Breast epithelium (tissue), 4 donors: ENCODE data around the gene CAMLG. TPM values are rescaled to one million over a fixed set of nuclear protein-coding genes. Genes with fewer than 3 reads are reported as not detected.
A peak's percentile ranks its signal among the peaks of the same experiment; 100 is the strongest.

ENCODE experiments used
- DNase-seq, 2 donors: peaks; one replicate each; pipeline ENCODE4 v3.0.0-alpha.2; 2019; ENCODE audit warnings: low spot score in 2 of 2
- H3K27ac ChIP-seq, 2 donors: fragments of 200-600 bp; sonication (generic) in 1 of 2; one replicate each; pipeline ENCODE4 v1.5.1; 2016 to 2019; ENCODE audit warnings: mild to moderate bottlenecking in 1 of 2
- H3K27me3 ChIP-seq, 2 donors: fragments of 200-600 bp; sonication (generic) in 1 of 2; one replicate each; pipeline versions ENCODE4 v1.5.1 to v1.6.0; 2017 to 2019; ENCODE audit warnings: control low read depth in 1 of 2, mild to moderate bottlenecking in 1 of 2
- H3K36me3 ChIP-seq: fragments of 200-600 bp; one replicate; pipeline ENCODE4 v1.5.1; 2019
- H3K4me1 ChIP-seq, 2 donors: fragments of 200-600 bp; sonication (generic); one replicate each; pipeline ENCODE4 v1.5.1; 2016 to 2019; ENCODE audit warnings: control low read depth in 1 of 2
- H3K4me3 ChIP-seq, 3 donors: fragments of 200-600 bp; sonication (generic); 1 replicate in 2 of 3; 2 replicates in 1 of 3; pipeline ENCODE4 v1.5.1; 2016 to 2019; ENCODE audit warnings: mild to moderate bottlenecking in 3 of 3, moderate library complexity in 2 of 3
- H3K9me3 ChIP-seq, 2 donors: fragments of 200-600 bp; sonication (generic) in 1 of 2; one replicate each; pipeline ENCODE4 v1.5.1; 2016 to 2019; ENCODE audit warnings: control low read depth in 1 of 2
- POLR2A ChIP-seq: fragments of 450-650 bp; IDR thresholded peaks from one replicate; pipeline ENCODE4 v1.6.1; 2016; ENCODE audit warnings: antibody characterized with exemption, mild to moderate bottlenecking, moderate library complexity
- POLR2AphosphoS5 ChIP-seq, 3 donors: sonication (generic); formaldehyde crosslinking; IDR thresholded peaks; one replicate each; pipeline ENCODE4 v1.6.1; 2017; ENCODE audit warnings: antibody characterized with exemption in 3 of 3
- intact Hi-C: fragments of 100-400 bp; cut with DNase I; formaldehyde crosslinking; loops from one replicate; pipeline ENCODE4 v1.15.1; 2023; ENCODE audit warnings: low total_unique reads
- total RNA-seq, 3 donors: library from RNA; depleted of rRNA; stranded (reverse); fragments of >200 nt; gene quantifications; one replicate each; pipeline ENCODE4 v1.1.0, GENCODE V29; 2016
- TF ChIP-seq, protein P1 (sequence below), 3 donors: fragments of 450-650 bp; IDR thresholded peaks; one replicate each; pipeline ENCODE4 v1.5.1; 2016 to 2017; ENCODE audit warnings: antibody characterized with exemption in 3 of 3, mild to moderate bottlenecking in 3 of 3, moderate library complexity in 3 of 3

Gene CAMLG
- total RNA-seq, 3 donors from 2014 or later, result 41.4 to 57.4 (median 53.4) TPM

DNA sequence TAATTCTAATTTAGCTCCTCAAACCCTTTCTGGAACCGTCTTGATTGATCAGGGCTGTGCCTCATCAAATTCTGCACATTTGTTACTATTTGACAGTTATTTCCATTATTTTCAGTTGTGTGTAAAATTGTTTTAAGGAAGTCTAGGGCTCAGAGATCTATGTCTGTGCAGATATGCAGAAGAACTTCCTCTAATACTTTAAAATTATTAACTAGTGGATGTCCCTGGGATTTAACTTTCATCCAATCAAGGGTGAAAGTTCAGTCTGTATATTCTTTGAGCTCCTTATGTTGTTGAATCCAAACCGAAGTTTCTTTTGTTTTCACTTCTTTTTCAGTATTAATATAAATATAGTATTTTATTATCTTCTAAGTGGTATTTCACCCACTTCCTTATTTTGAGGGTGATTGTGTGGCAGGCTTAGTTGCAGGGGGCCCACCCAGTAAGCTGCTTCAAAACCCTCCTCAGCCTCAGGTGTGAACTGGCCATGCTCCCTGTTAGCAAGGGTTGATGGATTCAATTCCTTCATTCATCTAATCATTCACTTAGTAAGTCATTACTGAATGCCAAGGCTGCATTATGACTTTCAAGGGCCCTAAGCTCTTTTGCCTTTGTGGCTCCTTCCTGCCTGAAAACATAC is 2.1 kb upstream of the CAMLG start:
- no peak for DNase-seq
- Histone ChIP-seq H3K27ac (no peak overlapping the region), H3K4me3 (no peak overlapping the region), H3K9me3 (no peaks in the 10 kb centered on the region), H3K36me3 (no peaks in the 10 kb centered on the region), H3K4me1 (peaks cover 4 to 7% of the 10 kb centered on the region in 2 donors), H3K27me3 (no peaks in the 10 kb centered on the region)
- no peak for TF ChIP-seq POLR2AphosphoS5 (IDR thresholded peaks at IDR 0.05)
- TF ChIP-seq, protein P1, sequence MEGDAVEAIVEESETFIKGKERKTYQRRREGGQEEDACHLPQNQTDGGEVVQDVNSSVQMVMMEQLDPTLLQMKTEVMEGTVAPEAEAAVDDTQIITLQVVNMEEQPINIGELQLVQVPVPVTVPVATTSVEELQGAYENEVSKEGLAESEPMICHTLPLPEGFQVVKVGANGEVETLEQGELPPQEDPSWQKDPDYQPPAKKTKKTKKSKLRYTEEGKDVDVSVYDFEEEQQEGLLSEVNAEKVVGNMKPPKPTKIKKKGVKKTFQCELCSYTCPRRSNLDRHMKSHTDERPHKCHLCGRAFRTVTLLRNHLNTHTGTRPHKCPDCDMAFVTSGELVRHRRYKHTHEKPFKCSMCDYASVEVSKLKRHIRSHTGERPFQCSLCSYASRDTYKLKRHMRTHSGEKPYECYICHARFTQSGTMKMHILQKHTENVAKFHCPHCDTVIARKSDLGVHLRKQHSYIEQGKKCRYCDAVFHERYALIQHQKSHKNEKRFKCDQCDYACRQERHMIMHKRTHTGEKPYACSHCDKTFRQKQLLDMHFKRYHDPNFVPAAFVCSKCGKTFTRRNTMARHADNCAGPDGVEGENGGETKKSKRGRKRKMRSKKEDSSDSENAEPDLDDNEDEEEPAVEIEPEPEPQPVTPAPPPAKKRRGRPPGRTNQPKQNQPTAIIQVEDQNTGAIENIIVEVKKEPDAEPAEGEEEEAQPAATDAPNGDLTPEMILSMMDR (IDR thresholded peaks at IDR 0.05), result no peak
- no peak for TF ChIP-seq POLR2A
- intact Hi-C loops, result no loop called here

DNA sequence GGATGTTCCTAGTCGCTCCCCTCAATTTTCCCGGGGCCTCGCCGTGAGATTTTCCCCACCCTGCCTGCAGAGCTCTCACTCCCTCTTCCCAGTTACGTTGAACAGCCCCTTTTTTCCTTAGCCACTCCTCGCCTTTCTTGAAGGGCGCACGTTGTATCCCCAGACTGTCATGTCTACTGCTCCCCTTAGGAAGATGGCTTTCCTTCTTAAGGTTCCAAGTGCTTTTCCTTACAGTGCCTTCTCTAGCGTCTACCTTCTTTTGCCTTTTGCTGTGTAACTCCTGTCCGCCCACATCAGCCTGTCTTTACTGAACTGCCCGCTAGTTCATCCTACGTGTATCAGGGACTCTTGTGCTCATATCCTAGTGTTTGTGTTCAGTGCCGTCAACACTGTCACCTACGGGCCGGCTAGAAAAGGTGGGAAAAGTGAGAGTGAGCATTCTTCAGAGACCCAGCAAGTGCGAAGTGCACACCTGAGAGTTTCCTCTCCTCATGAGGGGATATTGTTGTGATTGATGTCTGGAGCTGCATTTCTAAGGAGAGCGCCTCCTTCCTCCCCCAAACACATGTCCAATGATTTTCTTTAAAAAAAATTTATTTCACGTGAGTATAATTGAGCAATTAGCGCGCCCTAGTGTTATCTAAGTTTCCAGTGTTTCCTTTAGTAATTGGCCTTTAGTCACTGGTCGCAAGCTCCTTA is 764 bp downstream of the CAMLG start:
- no peak for TF ChIP-seq POLR2A
- TF ChIP-seq POLR2AphosphoS5 (IDR thresholded peaks at IDR 0.05), result no peak
- TF ChIP-seq, protein P1 (IDR thresholded peaks at IDR 0.05), result peak in 1 of 3 donors; percentile 39
- intact Hi-C loops, result no loop called here
- peak in 1 of 2 donors; percentile 28 for DNase-seq
- Histone ChIP-seq H3K36me3 (no peaks in the 10 kb centered on the region), H3K9me3 (no peaks in the 10 kb centered on the region), H3K27ac (peak overlapping the region; percentile 96 to 98), H3K27me3 (no peaks in the 10 kb centered on the region), H3K4me1 (peaks cover 4 to 7% of the 10 kb centered on the region in 2 donors), H3K4me3 (peak overlapping the region; percentile 82 to 92 (median 88))

DNA sequence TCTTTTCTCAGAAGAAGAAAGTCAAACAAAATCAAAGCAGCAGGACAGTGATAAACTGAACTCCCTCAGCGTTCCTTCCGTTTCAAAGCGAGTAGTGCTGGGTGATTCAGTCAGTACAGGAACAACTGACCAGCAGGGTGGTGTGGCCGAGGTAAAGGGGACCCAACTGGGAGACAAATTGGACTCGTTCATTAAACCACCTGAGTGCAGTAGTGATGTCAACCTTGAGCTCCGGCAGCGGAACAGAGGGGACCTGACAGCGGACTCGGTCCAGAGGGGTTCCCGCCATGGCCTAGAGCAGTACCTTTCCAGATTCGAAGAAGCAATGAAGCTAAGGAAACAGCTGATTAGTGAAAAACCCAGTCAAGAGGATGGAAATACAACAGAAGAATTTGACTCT is 2.7 kb downstream of the CAMLG start:
- H3K9me3 ChIP-seq, result no peaks in the 10 kb centered on the region
- DNase-seq, result no peak
- H3K4me1 ChIP-seq, result peaks cover 4 to 7% of the 10 kb centered on the region in 2 donors
- TF ChIP-seq POLR2A (no peak), POLR2AphosphoS5 (IDR thresholded peaks at IDR 0.05) (no peak)
- TF ChIP-seq, protein P1 (IDR thresholded peaks at IDR 0.05), result no peak
- no peak overlapping the region for H3K27ac ChIP-seq
- intact Hi-C loops, result no loop called here
- no peaks in the 10 kb centered on the region for H3K36me3 ChIP-seq
- no peaks in the 10 kb centered on the region for H3K27me3 ChIP-seq
- no peak overlapping the region for H3K4me3 ChIP-seq

DNA sequence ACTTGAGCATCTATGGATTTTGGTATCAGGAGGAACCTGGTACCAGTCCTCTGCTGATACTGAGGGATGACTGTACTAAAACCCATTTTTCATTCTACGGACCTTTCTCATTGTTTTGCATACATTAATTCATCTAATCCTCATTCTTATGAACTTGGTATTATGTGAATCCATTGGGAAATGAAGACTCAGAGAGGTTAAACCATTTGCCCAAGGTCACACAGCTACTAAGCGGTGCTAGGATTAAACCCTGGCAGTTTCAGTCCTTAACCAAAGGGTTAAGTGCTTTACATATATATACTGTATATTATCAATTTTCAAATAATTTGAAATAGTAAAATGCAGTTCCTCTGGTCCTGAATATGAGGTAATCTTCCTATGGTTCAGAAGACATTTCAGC is 3.8 kb downstream of the CAMLG start:
- Histone ChIP-seq H3K36me3 (no peaks in the 10 kb centered on the region), H3K4me1 (peaks cover 4 to 7% of the 10 kb centered on the region in 2 donors), H3K4me3 (no peak overlapping the region), H3K27me3 (no peaks in the 10 kb centered on the region), H3K27ac (no peak overlapping the region), H3K9me3 (no peaks in the 10 kb centered on the region)
- intact Hi-C loops, result no loop called here
- TF ChIP-seq POLR2AphosphoS5 (IDR thresholded peaks at IDR 0.05), result no peak
- TF ChIP-seq POLR2A, result no peak
- TF ChIP-seq, protein P1 (IDR thresholded peaks at IDR 0.05), result no peak
- DNase-seq, result no peak

DNA sequence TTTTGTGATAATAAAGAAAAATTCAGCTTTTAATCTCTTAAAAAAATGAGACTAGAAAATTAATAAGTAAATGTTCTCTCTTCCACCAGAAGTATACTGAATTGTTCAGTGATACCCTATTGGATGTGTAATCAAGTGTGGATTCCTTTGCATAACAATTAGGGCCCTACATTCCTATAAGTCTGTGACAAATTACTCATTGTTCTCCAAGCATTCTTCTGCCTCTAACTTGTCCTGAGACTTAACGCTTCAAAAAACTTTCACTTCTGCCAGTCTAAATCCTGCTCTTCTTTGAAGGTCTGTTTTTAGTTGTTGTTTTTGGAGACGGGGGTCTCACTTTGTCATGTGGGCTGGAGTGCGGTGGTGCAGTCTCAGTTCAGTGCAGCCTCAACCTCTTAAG is 11.1 kb downstream of the CAMLG start:
- H3K4me1 ChIP-seq, result no peaks in the 10 kb centered on the region
- no peak for DNase-seq
- no peaks in the 10 kb centered on the region for H3K27me3 ChIP-seq
- intact Hi-C loops, result loop anchor here (5.0 kb wide), 1 partner anchor 422 kb away; no protein-coding TSS in a partner anchor
- H3K9me3 ChIP-seq, result no peaks in the 10 kb centered on the region
- H3K36me3 ChIP-seq, result no peaks in the 10 kb centered on the region
- no peak overlapping the region for H3K27ac ChIP-seq
- TF ChIP-seq, protein P1 (IDR thresholded peaks at IDR 0.05), result no peak
- TF ChIP-seq POLR2A, result no peak
- no peak overlapping the region for H3K4me3 ChIP-seq
